H1 (cell line): ENCODE results near the gene HSPA12A. TPM values are rescaled to one million over a fixed set of nuclear protein-coding genes. Genes with fewer than 3 reads are reported as not detected.

Experiments used
- CTCF ChIA-PET: fragments of 300-600 bp; sonication (Branson Sonifier 250); formaldehyde crosslinking; loops from one replicate; lab custom pipeline; 2021; ENCODE audit not compliant: partially characterized antibody; lab: Charles Lee
- POLR2A ChIA-PET: fragments of 300-600 bp; sonication (Branson Sonifier 250); formaldehyde crosslinking; loops from one replicate; lab custom pipeline; 2021; ENCODE audit warnings: inconsistent platforms; ENCODE audit not compliant: partially characterized antibody; lab: Charles Lee
- DNase-seq, 2 experiments: peaks; one replicate each; pipeline versions ENCODE4 v3.0.0 to v3.0.0-alpha.2; 2010 to 2022; ENCODE audit warnings: low spot score in 2 of 2, low read depth in 1 of 2, mixed read lengths in 1 of 2
- FAIRE-seq: peaks from 2 replicates; lab custom pipeline; 2011; peaks lifted over from hg19 to GRCh38; lab: Jason Lieb, UNC
- H2AFZ ChIP-seq: 2 replicates; pipeline ENCODE4 v1.8.1; 2012; ENCODE audit warnings: low read length, inconsistent platforms
- H2AK5ac ChIP-seq: 2 replicates; pipeline ENCODE4 v1.6.1; 2013; ENCODE audit warnings: low read depth, low read length
- H2BK120ac ChIP-seq: replicated peaks from 2 replicates; pipeline ENCODE3; 2013; ENCODE audit warnings: low read depth, low read length, inconsistent platforms
- H2BK12ac ChIP-seq: 2 replicates; pipeline ENCODE4 v1.6.1; 2013; ENCODE audit warnings: low read depth, low read length
- H2BK15ac ChIP-seq: 2 replicates; pipeline ENCODE4 v1.6.1; 2013; ENCODE audit warnings: low read length
- H2BK20ac ChIP-seq: 2 replicates; pipeline ENCODE4 v1.6.1; 2013; ENCODE audit warnings: low read length
- H2BK5ac ChIP-seq: 2 replicates; pipeline ENCODE4 v1.6.1; 2013; ENCODE audit warnings: low read depth, low read length
- H3K14ac ChIP-seq: 2 replicates; pipeline ENCODE4 v1.6.1; 2013; ENCODE audit warnings: inconsistent platforms; ENCODE audit not compliant: insufficient read length
- H3K18ac ChIP-seq: 2 replicates; pipeline ENCODE4 v1.6.1; 2013; ENCODE audit warnings: low read length; ENCODE audit errors: extremely low read depth
- H3K23ac ChIP-seq: 2 replicates; pipeline ENCODE4 v1.6.1; 2013; ENCODE audit warnings: inconsistent platforms; ENCODE audit not compliant: insufficient read length
- H3K23me2 ChIP-seq: 2 replicates; pipeline ENCODE4 v1.6.1; 2013; ENCODE audit warnings: low read depth, low read length
- H3K27ac ChIP-seq: 2 replicates; pipeline ENCODE4 v1.6.1; 2011; ENCODE audit warnings: low read depth, low read length, inconsistent platforms
- H3K27me3 ChIP-seq, 4 experiments: replicated peaks in 1 of 4; 1 replicate in 1 of 4; 2 replicates in 3 of 4; pipeline versions ENCODE4 v1.6.1 to v1.8.1; 2011 to 2013; ENCODE audit warnings: low read length in 3 of 4, mild to moderate bottlenecking in 3 of 4, inconsistent platforms in 2 of 4, mixed read lengths in 2 of 4, moderate library complexity in 1 of 4; ENCODE audit not compliant: control insufficient read depth in 3 of 4, insufficient read depth in 3 of 4; ENCODE audit errors: extremely low read depth in 1 of 4
- H3K36me3 ChIP-seq, 4 experiments: 2 replicates each; pipeline versions ENCODE4 v1.6.1 to v1.8.1; 2011 to 2013; ENCODE audit warnings: mild to moderate bottlenecking in 4 of 4, low read length in 3 of 4, moderate library complexity in 2 of 4, control low read depth in 1 of 4, inconsistent platforms in 1 of 4; ENCODE audit not compliant: insufficient read depth in 4 of 4, control insufficient read depth in 2 of 4
- H3K4ac ChIP-seq: replicated peaks from 2 replicates; pipeline ENCODE3; 2013; ENCODE audit warnings: low read length, low read depth, mixed read lengths, inconsistent platforms; ENCODE audit not compliant: insufficient read length
- H3K4me1 ChIP-seq, 4 experiments: replicated peaks in 1 of 4; 1 replicate in 1 of 4; 2 replicates in 3 of 4; pipeline versions ENCODE4 v1.6.1 to v1.8.1; 2011 to 2013; ENCODE audit warnings: low read length in 3 of 4, inconsistent platforms in 2 of 4, mixed read lengths in 1 of 4; ENCODE audit not compliant: insufficient read depth in 4 of 4, control insufficient read depth in 3 of 4
- H3K4me2 ChIP-seq, 2 experiments: 2 replicates each; pipeline versions ENCODE4 v1.6.1 to v1.8.1; 2011 to 2013; ENCODE audit warnings: low read depth in 2 of 2, low read length in 2 of 2, control low read depth in 1 of 2, inconsistent platforms in 1 of 2, mild to moderate bottlenecking in 1 of 2; ENCODE audit not compliant: insufficient read depth in 1 of 2
- H3K4me3 ChIP-seq, 4 experiments: fragments of 200-600, 300-600 bp in 1 of 4; sonication (generic), shearing (Covaris generic), sonication (Bioruptor Twin) in 1 of 4; 2 replicates each; pipeline versions ENCODE4 v1.5.1 to v1.8.1; 2011 to 2016; ENCODE audit warnings: low read length in 4 of 4, low read depth in 3 of 4, control low read depth in 2 of 4, inconsistent platforms in 2 of 4, mild to moderate bottlenecking in 2 of 4, mixed read lengths in 1 of 4, moderate library complexity in 1 of 4; ENCODE audit not compliant: insufficient read depth in 2 of 4; ENCODE audit errors: extremely low read depth in 1 of 4
- H3K56ac ChIP-seq: replicated peaks from 2 replicates; pipeline ENCODE3; 2013; ENCODE audit warnings: low read depth, mild to moderate bottlenecking, mixed read lengths, low read length, inconsistent platforms; ENCODE audit not compliant: insufficient read length
- H3K79me1 ChIP-seq: 2 replicates; pipeline ENCODE4 v1.6.1; 2013; ENCODE audit warnings: low read depth, low read length, control low read depth
- H3K79me2 ChIP-seq, 2 experiments: 2 replicates each; pipeline versions ENCODE4 v1.6.1 to v1.8.1; 2012 to 2013; ENCODE audit warnings: low read length in 2 of 2, mild to moderate bottlenecking in 2 of 2, inconsistent platforms in 1 of 2; ENCODE audit not compliant: insufficient read depth in 2 of 2, control insufficient read depth in 1 of 2
- H3K9ac ChIP-seq, 4 experiments: replicated peaks in 1 of 4; 1 replicate in 1 of 4; 2 replicates in 3 of 4; pipeline versions ENCODE4 v1.6.1 to v1.8.1; 2011 to 2013; ENCODE audit warnings: low read depth in 3 of 4, low read length in 3 of 4, control low read depth in 2 of 4, mild to moderate bottlenecking in 2 of 4, moderate library complexity in 2 of 4, inconsistent platforms in 1 of 4; ENCODE audit errors: extremely low read depth in 1 of 4
- H3K9me3 ChIP-seq, 2 experiments: 2 replicates each; pipeline versions ENCODE4 v1.6.1 to v1.8.1; 2012 to 2013; ENCODE audit warnings: mild to moderate bottlenecking in 2 of 2, moderate library complexity in 2 of 2, control low read depth in 1 of 2, inconsistent platforms in 1 of 2, low read depth in 1 of 2, low read length in 1 of 2, mixed read lengths in 1 of 2; ENCODE audit not compliant: insufficient read depth in 2 of 2
- H4K20me1 ChIP-seq, 2 experiments: replicated peaks in 1 of 2; 2 replicates each; pipeline versions ENCODE3 to v1.8.1; 2011 to 2013; ENCODE audit warnings: inconsistent platforms in 2 of 2, low read length in 2 of 2, mild to moderate bottlenecking in 1 of 2; ENCODE audit not compliant: insufficient read depth in 2 of 2, control insufficient read depth in 1 of 2
- H4K5ac ChIP-seq: 2 replicates; pipeline ENCODE4 v1.6.1; 2013; ENCODE audit warnings: low read length, low read depth, mixed read lengths, inconsistent platforms; ENCODE audit not compliant: insufficient read length
- H4K8ac ChIP-seq: 2 replicates; pipeline ENCODE4 v1.8.0; 2013; ENCODE audit warnings: mild to moderate bottlenecking, moderate library complexity, low read length, inconsistent platforms; ENCODE audit not compliant: insufficient read depth; ENCODE audit errors: extremely low read depth
- H4K91ac ChIP-seq: replicated peaks from 2 replicates; pipeline ENCODE3; 2013; ENCODE audit warnings: low read length, mixed read lengths, inconsistent platforms; ENCODE audit not compliant: insufficient read length
- CBX8 ChIP-seq: fragments of 300-800, 300-1000 bp; sonication (generic); IDR thresholded peaks from 2 replicates; pipeline ENCODE4 v1.7.1; 2016; ENCODE audit warnings: low read depth, low read length, borderline replicate concordance
- CEBPB ChIP-seq: IDR thresholded peaks from 2 replicates; pipeline ENCODE4 v1.6.1; 2012; ENCODE audit warnings: low read depth, low read length
- EGR1 ChIP-seq: IDR thresholded peaks from 2 replicates; pipeline ENCODE4 v1.6.1; 2011; ENCODE audit warnings: low read depth, low read length, borderline replicate concordance
- EP300 ChIP-seq, 2 experiments: IDR thresholded peaks; 1 replicate in 1 of 2; 2 replicates in 1 of 2; pipeline ENCODE4 v1.6.1; 2011 to 2012; ENCODE audit warnings: low read depth in 2 of 2, low read length in 2 of 2, mild to moderate bottlenecking in 2 of 2, borderline replicate concordance in 1 of 2, inconsistent platforms in 1 of 2, moderate library complexity in 1 of 2
- RXRA ChIP-seq: IDR thresholded peaks from 2 replicates; pipeline ENCODE4 v1.6.1; 2011; ENCODE audit warnings: low read depth, mild to moderate bottlenecking, low read length, moderate library complexity; ENCODE audit not compliant: insufficient read depth
- SIN3A ChIP-seq, 2 experiments: IDR thresholded peaks in 1 of 2; conservative IDR thresholded peaks in 1 of 2; 2 replicates each; pipeline ENCODE4 v1.6.1; 2011 to 2012; ENCODE audit warnings: low read length in 2 of 2, improper control_type of control experiment in 1 of 2, low read depth in 1 of 2, mild to moderate bottlenecking in 1 of 2
- SIRT6 ChIP-seq: IDR thresholded peaks from one replicate; pipeline ENCODE4 v1.7.1; 2012; ENCODE audit warnings: low read length, inconsistent platforms
- TEAD4 ChIP-seq: IDR thresholded peaks from 2 replicates; pipeline ENCODE4 v1.6.1; 2012; ENCODE audit warnings: low read depth, low read length, inconsistent platforms, mixed read lengths
- WGBS, 2 experiments: shearing (Covaris generic) in 1 of 2; methylation state at CpG; one replicate each; pipeline versions ENCODE4 v1.1.6 to v1.1.7; 2013 to 2015; ENCODE audit warnings: low lambda C conversion rate in 2 of 2, mixed read lengths in 2 of 2, inconsistent platforms in 1 of 2, low coverage in 1 of 2, missing lambda C conversion rate in 1 of 2; ENCODE audit not compliant: insufficient replicate concordance in 2 of 2, insufficient coverage in 1 of 2, insufficient read length in 1 of 2; ENCODE audit errors: extremely low coverage in 1 of 2, missing lambda C conversion rate in 1 of 2; 5-methylcytosine and 5-hydroxymethylcytosine counted together
- polyA plus RNA-seq, 7 experiments: library from polyadenylated mRNA; depleted of rRNA in 3 of 7; stranded (reverse) in 5 of 7; unstranded in 2 of 7; fragments of >200 nt in 5 of 7; fragments of 200-250 nt in 2 of 7; gene quantifications; 1 replicate in 5 of 7; 2 replicates in 1 of 7; 4 replicates in 1 of 7; pipeline versions ENCODE4 v1.2.1 to v1.2.3, GENCODE V29; 2011 to 2013; ENCODE audit warnings: missing spikeins in 2 of 7, mixed read lengths in 2 of 7
- total RNA-seq: library from RNA; stranded (reverse); fragmentation: NEBNext Ultra II Directional; extraction: Animal tissue kit (Norgen Biotek cat#: 25700); gene quantifications from 2 replicates; pipeline ENCODE4 v1.2.1, GENCODE V29; 2021
- TF ChIP-seq, protein P1 (sequence below): IDR thresholded peaks from 2 replicates; pipeline ENCODE4 v1.6.1; 2011; ENCODE audit warnings: low read depth, mild to moderate bottlenecking, low read length; ENCODE audit not compliant: insufficient read depth

Gene HSPA12A
- total and polyA plus RNA-seq, 2 of the 8 experiments (the other 6 are each of a cell fraction or from before 2014, with no cell fraction given), result 3.1 to 6.9 TPM

DNA sequence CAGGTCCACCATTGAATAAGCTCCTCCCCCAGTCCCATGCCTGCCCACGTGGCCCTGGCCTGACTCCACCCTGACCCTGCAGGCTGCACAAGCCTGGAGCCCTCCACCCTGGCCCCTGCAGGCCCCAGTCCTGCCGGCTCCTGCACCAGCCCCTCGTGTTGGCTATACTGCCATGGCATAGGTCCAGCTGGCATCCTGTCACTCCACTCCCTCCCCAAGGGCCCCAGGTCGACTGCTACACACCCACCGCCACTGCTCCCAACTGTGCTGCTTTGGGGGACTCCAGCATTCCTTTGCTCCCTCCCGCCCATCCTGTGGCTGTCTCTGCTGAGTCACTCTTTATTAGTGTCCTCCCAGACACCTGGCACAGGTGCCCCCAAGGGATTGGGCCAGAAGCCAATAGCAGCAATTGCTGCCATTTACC lies 32.4 kb upstream of the HSPA12A start:
- Histone ChIP-seq H3K4ac (no peak overlapping the region), H3K4me2 (no peak overlapping the region)

More for the DNA sequence above, 32.4 kb upstream of the HSPA12A start:
- FAIRE-seq (no peak), DNase-seq (no peak)
- H3K36me3 ChIP-seq, result no peaks in the 10 kb centered on the region
- ChIA-PET CTCF (interaction anchor here (1.0 to 6.9 kb wide), 6 partner anchors 9 to 166 kb away, joined by 3 to 37 read pairs (median 10); no protein-coding TSS in a partner anchor), POLR2A (no interaction called here)
- H2BK5ac ChIP-seq, result no peak overlapping the region
- peaks cover 0 to 3% (median 0%) of the 10 kb centered on the region in 4 experiments; a peak in 1 of 7 replicates for H3K4me1 ChIP-seq
- H3K23ac ChIP-seq, result no peak overlapping the region
- no peak overlapping the region for H3K9ac ChIP-seq
- H3K79me1 ChIP-seq, result no peaks in the 10 kb centered on the region
- H3K27ac ChIP-seq, result no peak overlapping the region
- H3K79me2 ChIP-seq, result no peaks in the 10 kb centered on the region
- H4K20me1 ChIP-seq, result no peaks in the 10 kb centered on the region
- H4K5ac ChIP-seq, result no peak overlapping the region
- no peak overlapping the region for H3K56ac ChIP-seq
- 83% methylated on average over 6 of the region's 6 CpGs; no CpG with 5 or more reads in 1 of the 2 experiments for WGBS, 2 experiments
- no peak overlapping the region for H2BK20ac ChIP-seq
- H2BK12ac ChIP-seq, result no peak overlapping the region
- TF ChIP-seq, protein P1, sequence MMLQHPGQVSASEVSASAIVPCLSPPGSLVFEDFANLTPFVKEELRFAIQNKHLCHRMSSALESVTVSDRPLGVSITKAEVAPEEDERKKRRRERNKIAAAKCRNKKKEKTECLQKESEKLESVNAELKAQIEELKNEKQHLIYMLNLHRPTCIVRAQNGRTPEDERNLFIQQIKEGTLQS, result no peak
- TF ChIP-seq SIN3A (conservative IDR thresholded peaks at IDR 0.05 in 1 of 2, IDR thresholded peaks at IDR 0.05 in 1 of 2; ENCODE audit: low read depth in 1 of 2, low read length in 2 of 2) (no peak), TEAD4 (no peak), SIRT6 (no peak), RXRA (no peak), CBX8 (no peak), CEBPB (no peak), EGR1 (no peak), EP300 (IDR thresholded peaks at IDR 0.05; ENCODE audit: borderline replicate concordance in 1 of 2, low read depth in 2 of 2, low read length in 2 of 2) (no peak)
- H2BK120ac ChIP-seq, result no peak overlapping the region
- no peak overlapping the region for H2BK15ac ChIP-seq
- H3K18ac ChIP-seq, result no peak overlapping the region
- no peak overlapping the region for H2AK5ac ChIP-seq
- no peak overlapping the region for H4K91ac ChIP-seq
- H4K8ac ChIP-seq, result no peak overlapping the region
- no peaks in the 10 kb centered on the region for H3K9me3 ChIP-seq
- no peak overlapping the region for H3K4me3 ChIP-seq
- no peaks in the 10 kb centered on the region for H3K23me2 ChIP-seq
- H3K27me3 ChIP-seq, result no peaks in the 10 kb centered on the region; a peak in 1 of 7 replicates
- no peak overlapping the region for H3K14ac ChIP-seq
- no peak overlapping the region for H2AFZ ChIP-seq
